ENCODE measurements around the gene ASCC1. TPM values are rescaled to one million over a fixed set of nuclear protein-coding genes. Genes with fewer than 3 reads are reported as not detected.

ASCC1 gene
- total and polyA plus RNA-seq, 8 donors, result 4.3 to 142 (median 13.6) TPM

GRCh38 chr10:72254813-72255568, 38.9 kb upstream of the ASCC1 start:
- 8 to 13% (median 10%) methylated on average over 10 to 15 of the region's 15 CpGs for WGBS, 5 donors
- Histone ChIP-seq H3K4me1 (peaks cover 74 to 98% (median 83%) of the 10 kb centered on the region in 4 donors), H3K36me3 (no peaks in the 10 kb centered on the region), H3K27ac (peak overlapping the region; percentile 90 to 97 (median 94)), H3K9me3 (no peaks in the 10 kb centered on the region), H3K27me3 (no peaks in the 10 kb centered on the region), H3K4me3 (no peak overlapping the region)
- intact Hi-C loops (cut with DNase I; ENCODE audit: low total_unique reads), result no loop called here
- peak; percentile 91 to 93 for DNase-seq
- TF ChIP-seq CTCF (IDR thresholded peaks at IDR 0.05) (no peak), POLR2AphosphoS5 (IDR thresholded peaks at IDR 0.05) (peak; percentile 93 to 98 (median 96)), EP300 (IDR thresholded peaks at IDR 0.05) (peak; percentile 94), POLR2A (IDR thresholded peaks at IDR 0.05) (no peak)

- WGBS, 5 donors, result 67 to 83% (median 78%) methylated on average over 7 of the region's 7 CpGs
- no peaks in the 10 kb centered on the region for H3K27me3 ChIP-seq
- H3K4me1 ChIP-seq, result peaks cover 78 to 98% (median 87%) of the 10 kb centered on the region in 4 donors
- H3K27ac ChIP-seq, result peak overlapping the region; percentile 28 to 97 (median 92)
- H3K4me3 ChIP-seq, result no peak overlapping the region
- DNase-seq, result no peak
- no peaks in the 10 kb centered on the region for H3K9me3 ChIP-seq
- intact Hi-C loops (cut with DNase I; ENCODE audit: low total_unique reads), result no loop called here
- no peaks in the 10 kb centered on the region for H3K36me3 ChIP-seq
- no peak for TF ChIP-seq POLR2A (IDR thresholded peaks at IDR 0.05)
- no peak for TF ChIP-seq EP300 (IDR thresholded peaks at IDR 0.05)
- TF ChIP-seq POLR2AphosphoS5 (IDR thresholded peaks at IDR 0.05), result no peak
- no peak for TF ChIP-seq CTCF (IDR thresholded peaks at IDR 0.05)
Measured at GRCh38 chr10:72253578-72253977, 37.5 kb upstream of the ASCC1 start.

GRCh38 chr10:72252972-72253371, 36.9 kb upstream of the ASCC1 start:
- DNase-seq, result no peak
- Histone ChIP-seq H3K4me3 (no peak overlapping the region), H3K27me3 (no peaks in the 10 kb centered on the region), H3K36me3 (no peaks in the 10 kb centered on the region), H3K27ac (peak overlapping the region; percentile 39 to 97 (median 92)), H3K9me3 (no peaks in the 10 kb centered on the region), H3K4me1 (peaks cover 84 to 100% (median 92%) of the 10 kb centered on the region in 4 donors)
- intact Hi-C loops (cut with DNase I; ENCODE audit: low total_unique reads), result no loop called here
- WGBS, 5 donors, result 65 to 89% (median 86%) methylated on average over 3 of the region's 3 CpGs
- TF ChIP-seq POLR2AphosphoS5 (IDR thresholded peaks at IDR 0.05) (no peak), POLR2A (IDR thresholded peaks at IDR 0.05) (no peak), CTCF (IDR thresholded peaks at IDR 0.05) (no peak), EP300 (IDR thresholded peaks at IDR 0.05) (no peak)

- Histone ChIP-seq H3K27me3 (no peaks in the 10 kb centered on the region), H3K4me1 (peaks cover 93 to 100% (median 97%) of the 10 kb centered on the region in 4 donors), H3K9me3 (no peaks in the 10 kb centered on the region), H3K4me3 (no peak overlapping the region), H3K36me3 (no peaks in the 10 kb centered on the region), H3K27ac (peak overlapping the region in 4 of 5 donors; percentile 90 to 97 (median 94))
- no peak for DNase-seq
- 70 to 87% (median 80%) methylated on average over 6 of the region's 6 CpGs for WGBS, 5 donors
- intact Hi-C loops (cut with DNase I; ENCODE audit: low total_unique reads), result no loop called here
- no peak for TF ChIP-seq POLR2A (IDR thresholded peaks at IDR 0.05)
- no peak for TF ChIP-seq CTCF (IDR thresholded peaks at IDR 0.05)
- TF ChIP-seq EP300 (IDR thresholded peaks at IDR 0.05), result no peak
- TF ChIP-seq POLR2AphosphoS5 (IDR thresholded peaks at IDR 0.05), result no peak
Measured at GRCh38 chr10:72251635-72252034, 35.6 kb upstream of the ASCC1 start.

Data from stomach (tissue), 9 donors.